Measurements from ENCODE around the gene WASF3.

- TF ChIP-seq, protein P1, sequence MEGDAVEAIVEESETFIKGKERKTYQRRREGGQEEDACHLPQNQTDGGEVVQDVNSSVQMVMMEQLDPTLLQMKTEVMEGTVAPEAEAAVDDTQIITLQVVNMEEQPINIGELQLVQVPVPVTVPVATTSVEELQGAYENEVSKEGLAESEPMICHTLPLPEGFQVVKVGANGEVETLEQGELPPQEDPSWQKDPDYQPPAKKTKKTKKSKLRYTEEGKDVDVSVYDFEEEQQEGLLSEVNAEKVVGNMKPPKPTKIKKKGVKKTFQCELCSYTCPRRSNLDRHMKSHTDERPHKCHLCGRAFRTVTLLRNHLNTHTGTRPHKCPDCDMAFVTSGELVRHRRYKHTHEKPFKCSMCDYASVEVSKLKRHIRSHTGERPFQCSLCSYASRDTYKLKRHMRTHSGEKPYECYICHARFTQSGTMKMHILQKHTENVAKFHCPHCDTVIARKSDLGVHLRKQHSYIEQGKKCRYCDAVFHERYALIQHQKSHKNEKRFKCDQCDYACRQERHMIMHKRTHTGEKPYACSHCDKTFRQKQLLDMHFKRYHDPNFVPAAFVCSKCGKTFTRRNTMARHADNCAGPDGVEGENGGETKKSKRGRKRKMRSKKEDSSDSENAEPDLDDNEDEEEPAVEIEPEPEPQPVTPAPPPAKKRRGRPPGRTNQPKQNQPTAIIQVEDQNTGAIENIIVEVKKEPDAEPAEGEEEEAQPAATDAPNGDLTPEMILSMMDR (IDR thresholded peaks at IDR 0.05 in 8 of 11, conservative IDR thresholded peaks at IDR 0.05 in 3 of 11), result no peak
- TF ChIP-seq POLR2AphosphoS5 (IDR thresholded peaks at IDR 0.05), result no peak
Observed at GRCh38 chr13:26562512-26562890, 5.0 kb downstream of the WASF3 start.

Measured in spleen (tissue), 7 donors.